H9 (cell line): ENCODE data around the gene RAMAC. TPM values are rescaled to one million over a fixed set of nuclear protein-coding genes. Genes with fewer than 3 reads are reported as not detected.

Experiments
- DNase-seq: peaks from one replicate; pipeline ENCODE4 v3.0.0-alpha.2; 2017
- H2AFZ ChIP-seq: one replicate; pipeline ENCODE4 v1.6.1; 2013; ENCODE audit warnings: mild to moderate bottlenecking, low read length, control low read depth, moderate library complexity
- H2AK5ac ChIP-seq: 2 replicates; pipeline ENCODE4 v1.6.1; 2013; ENCODE audit warnings: low read length, control low read depth, mixed read lengths; ENCODE audit not compliant: insufficient read length
- H2BK120ac ChIP-seq: one replicate; pipeline ENCODE4 v1.6.1; 2013; ENCODE audit warnings: low read depth, mild to moderate bottlenecking, low read length, control low read depth, inconsistent platforms; ENCODE audit not compliant: poor library complexity, severe bottlenecking
- H2BK12ac ChIP-seq: 2 replicates; pipeline ENCODE4 v1.6.1; 2013; ENCODE audit warnings: low read length, control low read depth, mixed read lengths, low read depth; ENCODE audit not compliant: insufficient read length
- H2BK15ac ChIP-seq: 2 replicates; pipeline ENCODE4 v1.6.1; 2013; ENCODE audit warnings: low read depth, low read length, control low read depth
- H2BK20ac ChIP-seq: one replicate; pipeline ENCODE4 v1.6.1; 2013; ENCODE audit warnings: low read depth, mild to moderate bottlenecking, low read length, control low read depth, inconsistent platforms; ENCODE audit not compliant: poor library complexity, severe bottlenecking
- H2BK5ac ChIP-seq: 2 replicates; pipeline ENCODE4 v1.6.1; 2013; ENCODE audit warnings: low read length, control low read depth, mixed read lengths; ENCODE audit not compliant: insufficient read length
- H3K14ac ChIP-seq: 2 replicates; pipeline ENCODE4 v1.6.1; 2013; ENCODE audit warnings: low read length, control low read depth; ENCODE audit not compliant: insufficient read depth
- H3K18ac ChIP-seq: 2 replicates; pipeline ENCODE4 v1.6.1; 2013; ENCODE audit warnings: low read depth, mild to moderate bottlenecking, mixed read lengths, low read length, control low read depth; ENCODE audit not compliant: insufficient read length
- H3K23ac ChIP-seq: 2 replicates; pipeline ENCODE4 v1.6.1; 2013; ENCODE audit warnings: low read length, control low read depth, mixed read lengths, low read depth; ENCODE audit not compliant: insufficient read length
- H3K23me2 ChIP-seq: 2 replicates; pipeline ENCODE4 v1.6.1; 2013; ENCODE audit warnings: low read depth, mild to moderate bottlenecking, mixed read lengths, low read length, control low read depth; ENCODE audit not compliant: insufficient read length, poor library complexity, severe bottlenecking
- H3K27ac ChIP-seq: 2 replicates; pipeline ENCODE4 v1.5.1; 2013; ENCODE audit warnings: low read length, control low read depth, mixed read lengths, low read depth; ENCODE audit not compliant: insufficient read length
- H3K27me3 ChIP-seq: 2 replicates; pipeline ENCODE4 v1.6.1; 2013; ENCODE audit warnings: low read length, control low read depth, inconsistent platforms; ENCODE audit not compliant: insufficient read depth
- H3K4ac ChIP-seq: 2 replicates; pipeline ENCODE4 v1.6.1; 2013; ENCODE audit warnings: low read depth, mild to moderate bottlenecking, control low read depth, inconsistent platforms, low read length, moderate library complexity
- H3K4me1 ChIP-seq: 2 replicates; pipeline ENCODE4 v1.6.1; 2013; ENCODE audit warnings: low read length, control low read depth, inconsistent platforms; ENCODE audit not compliant: insufficient read depth
- H3K4me2 ChIP-seq: 2 replicates; pipeline ENCODE4 v1.6.1; 2013; ENCODE audit warnings: low read length, control low read depth, mixed read lengths; ENCODE audit not compliant: insufficient read length, insufficient read depth
- H3K56ac ChIP-seq: 2 replicates; pipeline ENCODE4 v1.6.1; 2013; ENCODE audit warnings: low read depth, mild to moderate bottlenecking, mixed read lengths, low read length, control low read depth; ENCODE audit not compliant: insufficient read length
- H3K79me1 ChIP-seq: 2 replicates; pipeline ENCODE4 v1.6.1; 2013; ENCODE audit warnings: low read depth, mild to moderate bottlenecking, moderate library complexity, low read length, control low read depth, inconsistent platforms; ENCODE audit not compliant: insufficient read depth, poor library complexity, severe bottlenecking
- H3K79me2 ChIP-seq: 2 replicates; pipeline ENCODE4 v1.6.1; 2013; ENCODE audit warnings: low read length, control low read depth, inconsistent platforms; ENCODE audit not compliant: insufficient read depth
- H3K9ac ChIP-seq: 2 replicates; pipeline ENCODE4 v1.6.1; 2013; ENCODE audit warnings: low read length, control low read depth, mixed read lengths; ENCODE audit not compliant: insufficient read length; ENCODE audit errors: extremely low read depth
- H3K9me3 ChIP-seq: one replicate; pipeline ENCODE4 v1.6.1; 2013; ENCODE audit warnings: low read depth, low read length, inconsistent platforms; ENCODE audit not compliant: control insufficient read depth
- H3T11ph ChIP-seq: one replicate; pipeline ENCODE4 v1.6.1; 2013; ENCODE audit warnings: mild to moderate bottlenecking, low read length, control low read depth, inconsistent platforms
- H4K20me1 ChIP-seq: one replicate; pipeline ENCODE4 v1.6.1; 2013; ENCODE audit not compliant: control insufficient read depth, insufficient read length, insufficient read depth
- H4K5ac ChIP-seq: 2 replicates; pipeline ENCODE4 v1.6.1; 2013; ENCODE audit warnings: low read depth, mild to moderate bottlenecking, mixed read lengths, low read length, control low read depth; ENCODE audit not compliant: insufficient read length
- H4K8ac ChIP-seq: replicated peaks from 2 replicates; pipeline ENCODE4 v1.6.1; 2013; ENCODE audit warnings: low read length, control low read depth, mixed read lengths, low read depth; ENCODE audit not compliant: insufficient read length
- H4K91ac ChIP-seq: 2 replicates; pipeline ENCODE4 v1.6.1; 2013; ENCODE audit warnings: low read depth, mild to moderate bottlenecking, moderate library complexity, mixed read lengths, low read length, control low read depth; ENCODE audit not compliant: insufficient read length
- H3K27ac Mint-ChIP-seq, 3 experiments: 2 replicates in 2 of 3; 3 replicates in 1 of 3; pipeline ENCODE4 v1.8.0; 2020 to 2021; ENCODE audit warnings: mixed read lengths in 3 of 3, mild to moderate bottlenecking in 1 of 3, moderate library complexity in 1 of 3
- H3K27me3 Mint-ChIP-seq: 2 replicates; pipeline ENCODE4 v1.8.0; 2021; ENCODE audit warnings: low read depth, mild to moderate bottlenecking, moderate library complexity, mixed read lengths
- H3K36me3 Mint-ChIP-seq, 3 experiments: 2 replicates in 2 of 3; 3 replicates in 1 of 3; pipeline ENCODE4 v1.8.0; 2020 to 2021; ENCODE audit warnings: low read depth in 3 of 3, mixed read lengths in 3 of 3; ENCODE audit not compliant: insufficient read depth in 1 of 3
- H3K4me1 Mint-ChIP-seq, 2 experiments: 2 replicates each; pipeline ENCODE4 v1.8.0; 2020; ENCODE audit warnings: mixed read lengths in 2 of 2
- H3K4me3 Mint-ChIP-seq, 2 experiments: 2 replicates in 1 of 2; 3 replicates in 1 of 2; pipeline ENCODE4 v1.8.0; 2020 to 2021; ENCODE audit warnings: mild to moderate bottlenecking in 2 of 2, mixed read lengths in 2 of 2, moderate library complexity in 1 of 2
- H3K9me3 Mint-ChIP-seq, 2 experiments: 2 replicates in 1 of 2; 3 replicates in 1 of 2; pipeline ENCODE4 v1.8.0; 2020; ENCODE audit warnings: mild to moderate bottlenecking in 2 of 2, mixed read lengths in 2 of 2, moderate library complexity in 1 of 2
- WGBS: extraction: QIAGEN DNeasy Blood & Tissue Kit; methylation state at CpG from one replicate; pipeline ENCODE4 v1.1.7; 2013; ENCODE audit warnings: missing lambda C conversion rate, low lambda C conversion rate, mixed read lengths; ENCODE audit not compliant: insufficient read length; ENCODE audit errors: extremely low coverage; 5-methylcytosine and 5-hydroxymethylcytosine counted together
- total RNA-seq: library from RNA; stranded (reverse); gene quantifications from 2 replicates; pipeline ENCODE4 v1.2.1, GENCODE V29; 2021
- TF ChIP-seq, protein P1 (sequence below): fragments of 200-600 bp; sonication (generic); conservative IDR thresholded peaks from 3 replicates; pipeline ENCODE4 v1.8.0; 2021; ENCODE audit warnings: antibody characterized with exemption, mild to moderate bottlenecking

The RAMAC gene
- total RNA-seq, 1 experiment from 2014 or later: 35.8 TPM

DNA sequence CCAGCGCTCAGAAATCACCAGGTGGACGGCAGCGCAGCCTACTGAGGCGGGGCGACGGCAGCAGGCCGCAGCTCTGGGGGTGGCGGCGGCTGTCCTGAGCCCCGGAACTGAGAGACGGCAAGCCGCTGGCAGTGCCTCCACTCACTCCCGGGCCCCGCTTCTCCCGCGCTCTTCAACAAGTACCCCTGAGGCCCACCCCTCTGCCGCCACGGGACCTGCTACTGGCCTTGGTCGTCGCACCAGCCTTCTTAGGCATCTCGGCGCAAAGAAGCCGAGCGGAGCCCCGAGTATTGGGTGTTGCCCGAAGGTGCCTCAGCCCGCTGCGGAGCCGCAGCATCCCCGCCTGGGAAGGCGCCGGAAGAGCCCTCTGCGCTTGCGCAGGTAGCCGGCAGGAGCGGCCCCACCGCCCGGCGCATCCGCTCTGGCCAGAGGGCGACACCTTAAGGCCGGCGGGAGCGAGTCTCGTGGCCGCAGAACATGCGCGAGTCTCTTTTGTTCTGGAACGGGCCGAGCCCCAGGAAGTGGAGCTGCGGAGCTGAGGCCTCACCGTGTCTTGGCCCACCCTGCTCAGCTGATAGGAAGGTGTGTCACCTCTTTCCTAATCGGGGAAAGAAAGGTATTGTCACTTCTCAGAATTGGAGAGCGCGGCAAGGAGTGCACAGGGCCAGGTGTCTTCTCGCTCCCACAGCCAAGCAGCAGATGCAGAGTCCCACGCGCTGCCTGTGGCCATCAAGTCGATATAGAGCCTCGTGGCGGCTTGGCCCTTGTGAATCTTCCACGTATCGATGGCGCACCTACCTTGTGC lies 25.5 kb downstream of the RAMAC start, which contains the start of gene C15orf40:
TSS of gene C15orf40 (minus strand) at position 369 of the 805 bp plus-strand sequence. CDS start at position 337, 32 bp downstream.
- Mint-ChIP-seq H3K4me1 (peaks cover 30 to 35% of the 10 kb centered on the region in 2 experiments), H3K36me3 (peaks cover 16 to 33% (median 25%) of the 10 kb centered on the region in 3 experiments), H3K4me3 (peak within 1 kb of the TSS; percentile 93 to 100), H3K27ac (peak within 1 kb of the TSS; percentile 72 to 92 (median 90)), H3K9me3 (peaks cover 5 to 10% of the 10 kb centered on the region in 2 experiments; a peak in 3 of 5 replicates), H3K27me3 (peaks cover 3% of the 10 kb centered on the region; the same call in 1 of the 2 replicates)
- Histone ChIP-seq H2AK5ac (peak within 1 kb of the TSS; percentile 4), H3K56ac (no peak within 1 kb of the TSS), H4K5ac (peak within 1 kb of the TSS; percentile 31), H2BK120ac (no peak within 1 kb of the TSS), H3T11ph (no peak within 1 kb of the TSS), H2BK5ac (no peak within 1 kb of the TSS), H3K9me3 (no peaks in the 10 kb centered on the region), H3K23me2 (peaks cover 5% of the 10 kb centered on the region), H4K20me1 (no peaks in the 10 kb centered on the region), H3K27ac (no peak within 1 kb of the TSS), H3K79me1 (no peaks in the 10 kb centered on the region), H2BK20ac (no peak within 1 kb of the TSS), H3K23ac (no peak within 1 kb of the TSS), H3K4me1 (no peaks in the 10 kb centered on the region), H3K9ac (peak within 1 kb of the TSS; percentile 56), H4K91ac (no peak within 1 kb of the TSS), H2AFZ (no peak within 1 kb of the TSS), H3K27me3 (no peaks in the 10 kb centered on the region), H3K14ac (peak within 1 kb of the TSS; percentile 78), H2BK15ac (no peak within 1 kb of the TSS), H3K18ac (peak within 1 kb of the TSS; percentile 88), H4K8ac (no peak within 1 kb of the TSS), H3K4ac (no peak within 1 kb of the TSS), H3K4me2 (peak within 1 kb of the TSS; percentile 57), H3K79me2 (no peaks in the 10 kb centered on the region; the same call in 1 of the 2 replicates), H2BK12ac (no peak within 1 kb of the TSS)
- TF ChIP-seq, protein P1, sequence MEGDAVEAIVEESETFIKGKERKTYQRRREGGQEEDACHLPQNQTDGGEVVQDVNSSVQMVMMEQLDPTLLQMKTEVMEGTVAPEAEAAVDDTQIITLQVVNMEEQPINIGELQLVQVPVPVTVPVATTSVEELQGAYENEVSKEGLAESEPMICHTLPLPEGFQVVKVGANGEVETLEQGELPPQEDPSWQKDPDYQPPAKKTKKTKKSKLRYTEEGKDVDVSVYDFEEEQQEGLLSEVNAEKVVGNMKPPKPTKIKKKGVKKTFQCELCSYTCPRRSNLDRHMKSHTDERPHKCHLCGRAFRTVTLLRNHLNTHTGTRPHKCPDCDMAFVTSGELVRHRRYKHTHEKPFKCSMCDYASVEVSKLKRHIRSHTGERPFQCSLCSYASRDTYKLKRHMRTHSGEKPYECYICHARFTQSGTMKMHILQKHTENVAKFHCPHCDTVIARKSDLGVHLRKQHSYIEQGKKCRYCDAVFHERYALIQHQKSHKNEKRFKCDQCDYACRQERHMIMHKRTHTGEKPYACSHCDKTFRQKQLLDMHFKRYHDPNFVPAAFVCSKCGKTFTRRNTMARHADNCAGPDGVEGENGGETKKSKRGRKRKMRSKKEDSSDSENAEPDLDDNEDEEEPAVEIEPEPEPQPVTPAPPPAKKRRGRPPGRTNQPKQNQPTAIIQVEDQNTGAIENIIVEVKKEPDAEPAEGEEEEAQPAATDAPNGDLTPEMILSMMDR: peak; percentile 61; the same call in 2 of the 3 replicates
- WGBS: no CpG with 5 or more reads among the region's 64 CpGs
- DNase-seq: peak; percentile 94
